Kidney (tissue), 14 donors: ENCODE data around the gene C3AR1. TPM values are rescaled to one million over a fixed set of nuclear protein-coding genes. Genes with fewer than 3 reads are reported as not detected.

Experiments used
- DNase-seq, 5 donors: peaks; one replicate each; pipeline ENCODE4 v3.0.0-alpha.2; 2013 to 2020
- FAIRE-seq: peaks from 2 replicates; lab custom pipeline; 2012; peaks lifted over from hg19 to GRCh38; lab: Jason Lieb, UNC
- H3K27ac ChIP-seq, 2 donors: one replicate each; pipeline ENCODE4 v1.7.0; 2013; ENCODE audit warnings: low read depth in 2 of 2, low read length in 2 of 2, inconsistent platforms in 1 of 2
- H3K27me3 ChIP-seq: one replicate; pipeline ENCODE4 v1.7.1; 2013; ENCODE audit warnings: low read length, inconsistent platforms; ENCODE audit not compliant: control insufficient read depth, insufficient read depth
- H3K36me3 ChIP-seq, 3 donors: one replicate each; pipeline versions ENCODE4 v1.7.0 to v1.7.1; 2013; ENCODE audit warnings: low read length in 3 of 3, control low read depth in 1 of 3, inconsistent platforms in 1 of 3; ENCODE audit not compliant: insufficient read depth in 3 of 3, control insufficient read depth in 2 of 3
- H3K4me1 ChIP-seq, 3 donors: one replicate each; pipeline versions ENCODE4 v1.7.0 to v1.7.1; 2013; ENCODE audit warnings: low read length in 3 of 3, inconsistent platforms in 1 of 3, low read depth in 1 of 3; ENCODE audit not compliant: control insufficient read depth in 2 of 3, insufficient read depth in 2 of 3
- H3K4me3 ChIP-seq, 3 donors: one replicate each; pipeline versions ENCODE4 v1.7.0 to v1.8.1; 2013; ENCODE audit warnings: low read length in 3 of 3, control low read depth in 1 of 3, inconsistent platforms in 1 of 3
- H3K9ac ChIP-seq, 3 donors: one replicate each; pipeline versions ENCODE4 v1.7.0 to v1.7.1; 2013; ENCODE audit warnings: low read length in 3 of 3, control low read depth in 1 of 3, inconsistent platforms in 1 of 3
- H3K9me3 ChIP-seq, 3 donors: one replicate each; pipeline versions ENCODE4 v1.7.0 to v1.7.1; 2013; ENCODE audit warnings: low read length in 3 of 3, control low read depth in 1 of 3, inconsistent platforms in 1 of 3; ENCODE audit not compliant: control insufficient read depth in 2 of 3, insufficient read depth in 1 of 3
- CTCF ChIP-seq: IDR thresholded peaks from 3 replicates; pipeline ENCODE4 v1.5.1; 2012; ENCODE audit warnings: mild to moderate bottlenecking, moderate library complexity, borderline replicate concordance; ENCODE audit not compliant: insufficient read depth; ENCODE audit errors: extremely low read depth
- intact Hi-C: fragments of 100-400 bp; cut with DNase I; formaldehyde crosslinking; loops from one replicate; pipeline ENCODE4 v1.11.1; 2022
- polyA plus RNA-seq: library from polyadenylated mRNA; stranded (reverse); fragments of 350-450 nt; fragmentation: Illumina TruSeq; extraction: RNeasy Lipid Tissue Mini Kit (QIAGEN cat#74804); gene quantifications from one replicate; pipeline ENCODE4 v1.2.3, GENCODE V29; 2014; ENCODE audit warnings: low read depth, low replicate concordance; ENCODE audit not compliant: insufficient read depth
- total RNA-seq: library from RNA; stranded (reverse); fragmentation: NEBNext Ultra II Directional; extraction: Animal tissue kit (Norgen Biotek cat#: 25700); gene quantifications from one replicate; pipeline ENCODE4 v1.2.1, GENCODE V29; 2021
- donor health status: control.
- donor health status: control.
- donor health status: control.
- donor health status: control.
- donor health status: control.
- donor health status: DM: yes; HTN: yes; CAD: no.
- donor health status: Normal renal cell carcinoma (clear cell type).

The C3AR1 gene
- total and polyA plus RNA-seq, 2 donors from 2014 or later, result 2.9 to 17.7 TPM

GRCh38 chr12:8069582-8069981 lies 3.4 kb upstream of the C3AR1 start:
- H3K36me3 ChIP-seq, result no peaks in the 10 kb centered on the region
- no peak for TF ChIP-seq CTCF
- H3K4me1 ChIP-seq, result no peaks in the 10 kb centered on the region
- H3K9ac ChIP-seq, result no peak overlapping the region
- intact Hi-C loops, result no loop called here
- H3K27ac ChIP-seq, result no peak overlapping the region
- H3K27me3 ChIP-seq, result no peaks in the 10 kb centered on the region
- no peak overlapping the region for H3K4me3 ChIP-seq
- no peak for DNase-seq
- FAIRE-seq, result no peak
- no peaks in the 10 kb centered on the region for H3K9me3 ChIP-seq

- H3K4me3 ChIP-seq, result no peak overlapping the region
- no peaks in the 10 kb centered on the region for H3K36me3 ChIP-seq
- intact Hi-C loops, result no loop called here
- FAIRE-seq (no peak), DNase-seq (no peak)
- H3K9ac ChIP-seq, result no peak overlapping the region
- TF ChIP-seq CTCF, result no peak
- no peaks in the 10 kb centered on the region for H3K4me1 ChIP-seq
- no peaks in the 10 kb centered on the region for H3K27me3 ChIP-seq
- no peaks in the 10 kb centered on the region for H3K9me3 ChIP-seq
- no peak overlapping the region for H3K27ac ChIP-seq
Observed at GRCh38 chr12:8064131-8064530, 2.0 kb downstream of the C3AR1 start.

GRCh38 chr12:8058506-8058905 lies 7.7 kb downstream of the C3AR1 start:
- Histone ChIP-seq H3K9ac (no peak overlapping the region), H3K9me3 (no peaks in the 10 kb centered on the region), H3K27me3 (no peaks in the 10 kb centered on the region), H3K27ac (no peak overlapping the region), H3K4me3 (no peak overlapping the region), H3K4me1 (no peaks in the 10 kb centered on the region), H3K36me3 (peaks cover 2 to 16% (median 8%) of the 10 kb centered on the region in 3 donors)
- TF ChIP-seq CTCF, result no peak
- intact Hi-C loops, result no loop called here
- DNase-seq (no peak), FAIRE-seq (no peak)

GRCh38 chr12:8057839-8058238 lies 8.3 kb downstream of the C3AR1 start:
- Histone ChIP-seq H3K27me3 (no peaks in the 10 kb centered on the region), H3K4me1 (no peaks in the 10 kb centered on the region), H3K9ac (no peak overlapping the region), H3K36me3 (peaks cover 4 to 21% (median 12%) of the 10 kb centered on the region in 3 donors), H3K4me3 (no peak overlapping the region), H3K9me3 (no peaks in the 10 kb centered on the region), H3K27ac (no peak overlapping the region)
- intact Hi-C loops, result no loop called here
- TF ChIP-seq CTCF, result no peak
- no peak for FAIRE-seq
- no peak for DNase-seq
